Sigmoid colon (tissue), 4 donors: ENCODE results near the gene TMEM170B.

Experiments
- EP300 ChIP-seq, 4 donors: sonication (generic); formaldehyde crosslinking; IDR thresholded peaks; one replicate each; pipeline ENCODE4 v1.6.1; 2017; ENCODE audit warnings: antibody characterized with exemption in 4 of 4
- POLR2A ChIP-seq, 2 donors: fragments of 450-650 bp; IDR thresholded peaks; one replicate each; pipeline ENCODE4 v1.6.1; 2016; ENCODE audit warnings: antibody characterized with exemption in 2 of 2, mild to moderate bottlenecking in 2 of 2, moderate library complexity in 2 of 2
- POLR2AphosphoS5 ChIP-seq, 4 donors: sonication (generic); formaldehyde crosslinking; IDR thresholded peaks; one replicate each; pipeline ENCODE4 v1.6.1; 2017; ENCODE audit warnings: antibody characterized with exemption in 4 of 4
- TF ChIP-seq, protein P1 (sequence below), 4 experiments: fragments of 450-650 bp in 3 of 4; fragments of 200-600 bp in 1 of 4; IDR thresholded peaks; one replicate each; pipeline ENCODE4 v1.5.1; 2016 to 2019; ENCODE audit warnings: antibody characterized with exemption in 4 of 4, mild to moderate bottlenecking in 3 of 4, moderate library complexity in 2 of 4

DNA sequence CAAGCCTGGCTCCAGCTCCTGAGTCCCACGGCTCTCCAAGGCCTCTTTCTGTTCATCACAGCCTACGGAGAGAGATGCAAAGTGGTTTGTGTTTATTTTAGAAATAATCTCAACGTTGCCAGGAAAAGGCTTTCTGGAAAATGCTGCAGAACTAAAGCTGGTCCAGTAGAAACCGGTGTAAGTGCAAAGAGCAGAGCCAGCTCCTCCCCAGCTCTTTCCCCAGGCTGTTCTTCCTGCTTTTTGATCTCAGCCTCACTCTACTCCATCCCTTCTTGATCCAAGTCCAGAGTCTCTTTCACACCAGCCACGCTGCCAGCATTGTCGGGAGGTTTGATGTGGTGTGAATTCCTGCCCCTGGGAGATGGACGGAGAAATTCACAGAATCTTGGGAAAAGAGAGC, 69.8 kb downstream of the TMEM170B start:
- TF ChIP-seq, protein P1, sequence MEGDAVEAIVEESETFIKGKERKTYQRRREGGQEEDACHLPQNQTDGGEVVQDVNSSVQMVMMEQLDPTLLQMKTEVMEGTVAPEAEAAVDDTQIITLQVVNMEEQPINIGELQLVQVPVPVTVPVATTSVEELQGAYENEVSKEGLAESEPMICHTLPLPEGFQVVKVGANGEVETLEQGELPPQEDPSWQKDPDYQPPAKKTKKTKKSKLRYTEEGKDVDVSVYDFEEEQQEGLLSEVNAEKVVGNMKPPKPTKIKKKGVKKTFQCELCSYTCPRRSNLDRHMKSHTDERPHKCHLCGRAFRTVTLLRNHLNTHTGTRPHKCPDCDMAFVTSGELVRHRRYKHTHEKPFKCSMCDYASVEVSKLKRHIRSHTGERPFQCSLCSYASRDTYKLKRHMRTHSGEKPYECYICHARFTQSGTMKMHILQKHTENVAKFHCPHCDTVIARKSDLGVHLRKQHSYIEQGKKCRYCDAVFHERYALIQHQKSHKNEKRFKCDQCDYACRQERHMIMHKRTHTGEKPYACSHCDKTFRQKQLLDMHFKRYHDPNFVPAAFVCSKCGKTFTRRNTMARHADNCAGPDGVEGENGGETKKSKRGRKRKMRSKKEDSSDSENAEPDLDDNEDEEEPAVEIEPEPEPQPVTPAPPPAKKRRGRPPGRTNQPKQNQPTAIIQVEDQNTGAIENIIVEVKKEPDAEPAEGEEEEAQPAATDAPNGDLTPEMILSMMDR (IDR thresholded peaks at IDR 0.05), result no peak
- TF ChIP-seq EP300 (IDR thresholded peaks at IDR 0.05) (no peak), POLR2A (IDR thresholded peaks at IDR 0.05) (no peak), POLR2AphosphoS5 (IDR thresholded peaks at IDR 0.05) (no peak)
